ENCODE results near the gene FAHD2A.

DNA sequence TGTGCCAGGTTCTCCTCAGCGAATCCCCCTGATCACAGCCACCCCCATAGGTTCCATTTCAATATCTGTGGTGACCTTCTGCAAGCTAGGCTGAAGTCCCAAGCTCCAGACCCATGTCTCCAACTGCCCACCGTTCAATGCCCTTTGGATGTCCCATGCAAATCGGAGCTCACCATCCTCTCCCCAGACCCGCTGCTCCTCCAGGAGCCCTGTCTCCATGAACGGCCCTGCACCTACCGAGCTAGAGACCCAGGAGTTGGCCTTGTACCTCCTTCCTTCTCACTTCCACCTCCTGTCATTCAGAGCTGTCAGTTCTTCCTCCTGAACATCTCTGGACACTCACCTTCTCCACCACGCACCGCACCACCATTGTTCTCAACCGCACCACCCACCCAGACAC is 1.0 kb upstream of the FAHD2A start:
- TF ChIP-seq CTCF (IDR thresholded peaks at IDR 0.05) (no peak), POLR2A (IDR thresholded peaks at IDR 0.05) (no peak)

All from right lobe of liver (tissue), 4 donors.